Liver (tissue), 9 donors: ENCODE data around the gene PATE1. TPM values are rescaled to one million over a fixed set of nuclear protein-coding genes. Genes with fewer than 3 reads are reported as not detected.

Experiments used
- DNase-seq: peaks from one replicate; pipeline ENCODE4 v3.0.0-alpha.2; 2017; ENCODE audit warnings: low spot score
- H3K27ac ChIP-seq, 2 donors: one replicate each; pipeline ENCODE4 v1.7.0; 2013; ENCODE audit warnings: inconsistent platforms in 2 of 2, low read length in 2 of 2, control low read depth in 1 of 2, low read depth in 1 of 2, mild to moderate bottlenecking in 1 of 2
- H3K27me3 ChIP-seq, 4 donors: one replicate each; pipeline versions ENCODE4 v1.6.1 to v1.7.0; 2013; ENCODE audit warnings: low read length in 3 of 4, inconsistent platforms in 1 of 4, mild to moderate bottlenecking in 1 of 4, moderate library complexity in 1 of 4; ENCODE audit not compliant: control insufficient read depth in 4 of 4, insufficient read depth in 4 of 4
- H3K36me3 ChIP-seq, 4 donors: one replicate each; pipeline versions ENCODE4 v1.6.1 to v1.7.0; 2013; ENCODE audit warnings: low read length in 3 of 4, mild to moderate bottlenecking in 3 of 4, low read depth in 1 of 4, moderate library complexity in 1 of 4; ENCODE audit not compliant: control insufficient read depth in 4 of 4, insufficient read depth in 3 of 4
- H3K4me1 ChIP-seq, 4 donors: one replicate each; pipeline versions ENCODE4 v1.6.1 to v1.7.0; 2013; ENCODE audit warnings: low read length in 3 of 4, mild to moderate bottlenecking in 3 of 4, moderate library complexity in 1 of 4; ENCODE audit not compliant: control insufficient read depth in 4 of 4, insufficient read depth in 4 of 4
- H3K4me3 ChIP-seq, 3 donors: one replicate each; pipeline versions ENCODE4 v1.6.1 to v1.7.0; 2013; ENCODE audit warnings: low read length in 3 of 3, control low read depth in 1 of 3, low read depth in 1 of 3, mild to moderate bottlenecking in 1 of 3
- H3K9ac ChIP-seq, 2 donors: one replicate each; pipeline ENCODE4 v1.7.0; 2013; ENCODE audit warnings: low read length in 2 of 2, mild to moderate bottlenecking in 2 of 2, moderate library complexity in 2 of 2, control low read depth in 1 of 2, low read depth in 1 of 2
- H3K9me3 ChIP-seq, 4 donors: one replicate each; pipeline versions ENCODE4 v1.6.1 to v1.7.0; 2013; ENCODE audit warnings: low read length in 3 of 4; ENCODE audit not compliant: control insufficient read depth in 4 of 4
- ATF3 ChIP-seq: IDR thresholded peaks from 2 replicates; pipeline ENCODE4 v1.6.1; 2016; ENCODE audit warnings: antibody characterized with exemption
- CTCF ChIP-seq: fragments of 150-350 bp; IDR thresholded peaks from 2 replicates; pipeline ENCODE4 v1.5.1; 2017; ENCODE audit warnings: improper control_type of control experiment, low read depth, low read length; ENCODE audit not compliant: missing input control
- EGR1 ChIP-seq, 2 donors: IDR thresholded peaks; 2 replicates each; pipeline ENCODE4 v1.6.1; 2016 to 2018; ENCODE audit warnings: antibody characterized with exemption in 2 of 2, low read depth in 2 of 2
- FOXA1 ChIP-seq: IDR thresholded peaks from 2 replicates; pipeline ENCODE4 v1.6.1; 2016; ENCODE audit warnings: antibody characterized with exemption
- FOXA2 ChIP-seq: IDR thresholded peaks from 2 replicates; pipeline ENCODE4 v1.6.1; 2016; ENCODE audit warnings: antibody characterized with exemption
- GABPA ChIP-seq, 2 donors: IDR thresholded peaks in 1 of 2; conservative IDR thresholded peaks in 1 of 2; 2 replicates each; pipeline ENCODE4 v1.6.1; 2016; ENCODE audit warnings: antibody characterized with exemption in 2 of 2, mild to moderate bottlenecking in 1 of 2, moderate library complexity in 1 of 2
- HNF4A ChIP-seq, 2 donors: conservative IDR thresholded peaks; 2 replicates each; pipeline ENCODE4 v1.6.1; 2016; ENCODE audit warnings: antibody characterized with exemption in 2 of 2, mild to moderate bottlenecking in 2 of 2
- HNF4G ChIP-seq: IDR thresholded peaks from 2 replicates; pipeline ENCODE4 v1.6.1; 2016; ENCODE audit warnings: antibody characterized with exemption
- JUND ChIP-seq, 2 donors: IDR thresholded peaks; 2 replicates each; pipeline ENCODE4 v1.6.1; 2016; ENCODE audit warnings: antibody characterized with exemption in 2 of 2
- MAX ChIP-seq: IDR thresholded peaks from 2 replicates; pipeline ENCODE4 v1.6.1; 2016; ENCODE audit warnings: antibody characterized with exemption
- NR2F2 ChIP-seq: IDR thresholded peaks from 2 replicates; pipeline ENCODE4 v1.6.1; 2016; ENCODE audit warnings: antibody characterized with exemption
- RAD21 ChIP-seq, 2 donors: IDR thresholded peaks; 2 replicates each; pipeline ENCODE4 v1.6.1; 2016; ENCODE audit warnings: antibody characterized with exemption in 2 of 2, mild to moderate bottlenecking in 2 of 2
- REST ChIP-seq: IDR thresholded peaks from 2 replicates; pipeline ENCODE4 v1.6.1; 2016; ENCODE audit warnings: antibody characterized with exemption, mild to moderate bottlenecking
- RXRA ChIP-seq, 2 donors: IDR thresholded peaks; 2 replicates each; pipeline ENCODE4 v1.6.1; 2017 to 2018; ENCODE audit warnings: antibody characterized with exemption in 2 of 2, mild to moderate bottlenecking in 1 of 2
- SP1 ChIP-seq: IDR thresholded peaks from 2 replicates; pipeline ENCODE4 v1.6.1; 2018; ENCODE audit warnings: antibody characterized with exemption, mild to moderate bottlenecking
- TAF1 ChIP-seq: conservative IDR thresholded peaks from 2 replicates; pipeline ENCODE4 v1.6.1; 2016; ENCODE audit warnings: antibody characterized with exemption, mild to moderate bottlenecking
- YY1 ChIP-seq: IDR thresholded peaks from 2 replicates; pipeline ENCODE4 v1.6.1; 2016; ENCODE audit warnings: antibody characterized with exemption, mild to moderate bottlenecking
- ZBTB33 ChIP-seq: IDR thresholded peaks from 2 replicates; pipeline ENCODE4 v1.6.1; 2016; ENCODE audit warnings: antibody characterized with exemption
- WGBS: extraction: QIAGEN DNeasy Blood & Tissue Kit; methylation state at CpG from one replicate; pipeline ENCODE4 v1.1.7; 2013; 5-methylcytosine and 5-hydroxymethylcytosine counted together
- polyA plus RNA-seq, 2 donors: library from polyadenylated mRNA; stranded (reverse) in 1 of 2; unstranded in 1 of 2; fragments of 200-250 nt in 1 of 2; fragments of >200 nt in 1 of 2; fragmentation: Nextera tagmentation in 1 of 2; extraction: Ambion mirVana in 1 of 2; gene quantifications; one replicate each; pipeline versions ENCODE4 v1.2.1 to v1.2.3, GENCODE V29; 2013 to 2015
- total RNA-seq, 2 donors: library from RNA; depleted of rRNA; stranded (reverse); fragments of >200 nt; gene quantifications; one replicate each; pipeline ENCODE4 v1.2.3, GENCODE V29; 2014
- donor health status: healthy.
- donor health status: healthy.
- donor health status: healthy.
- donor health status: healthy.
- donor health status: healthy.

PATE1 gene
- total and polyA plus RNA-seq, 4 donors: not detected

- TF ChIP-seq ZBTB33: no peak
- TF ChIP-seq MAX: no peak
Observed at GRCh38 chr11:125763483-125763882, 17.4 kb downstream of the PATE1 start (continued).

- Histone ChIP-seq H3K9me3 (no peaks in the 10 kb centered on the region), H3K27ac (no peak overlapping the region), H3K9ac (no peak overlapping the region), H3K4me1 (no peaks in the 10 kb centered on the region), H3K4me3 (no peak overlapping the region), H3K36me3 (no peaks in the 10 kb centered on the region), H3K27me3 (peaks cover 0 to 10% (median 0%) of the 10 kb centered on the region in 4 donors)
- no peak for DNase-seq
- WGBS: 55% methylated on average over 1 of the region's 1 CpG
- TF ChIP-seq GABPA (IDR thresholded peaks at IDR 0.05 in 1 of 2, conservative IDR thresholded peaks at IDR 0.05 in 1 of 2): no peak
- TF ChIP-seq RAD21 (IDR thresholded peaks at IDR 0.05): no peak
- TF ChIP-seq REST: no peak
- TF ChIP-seq FOXA1: no peak
- no peak for TF ChIP-seq SP1
- no peak for TF ChIP-seq MAX
- TF ChIP-seq RXRA (IDR thresholded peaks at IDR 0.05): no peak
- TF ChIP-seq JUND (IDR thresholded peaks at IDR 0.05): no peak
- TF ChIP-seq CTCF: no peak
- TF ChIP-seq TAF1: no peak
- no peak for TF ChIP-seq HNF4A (conservative IDR thresholded peaks at IDR 0.05)
- no peak for TF ChIP-seq NR2F2
- no peak for TF ChIP-seq YY1
- no peak for TF ChIP-seq FOXA2
- TF ChIP-seq ATF3: no peak
- TF ChIP-seq ZBTB33: no peak
- no peak for TF ChIP-seq HNF4G
- no peak for TF ChIP-seq EGR1 (IDR thresholded peaks at IDR 0.05; ENCODE audit: low read depth in 2 of 2)
Observed at GRCh38 chr11:125766251-125766650, 20.2 kb downstream of the PATE1 start.
